Trophoblast cell (in vitro differentiated cells and primary cell): ENCODE data around the gene TOMM6.

Experiments used
- DNase-seq, 2 donors: peaks; one replicate each; pipeline ENCODE4 v3.0.0-alpha.2; 2016
- H2AFZ ChIP-seq: 2 replicates; pipeline ENCODE4 v1.6.1; 2013; ENCODE audit warnings: low read length, moderate library complexity, mild to moderate bottlenecking; ENCODE audit not compliant: insufficient read depth, poor library complexity
- H2AK5ac ChIP-seq: 2 replicates; pipeline ENCODE4 v1.6.1; 2013; ENCODE audit warnings: mild to moderate bottlenecking, low read length
- H2BK120ac ChIP-seq: 2 replicates; pipeline ENCODE4 v1.6.1; 2013; ENCODE audit warnings: low read length, mild to moderate bottlenecking, moderate library complexity; ENCODE audit not compliant: insufficient read depth, poor library complexity
- H2BK12ac ChIP-seq: 2 replicates; pipeline ENCODE4 v1.6.1; 2013; ENCODE audit warnings: mild to moderate bottlenecking, low read length, moderate library complexity
- H2BK5ac ChIP-seq: 2 replicates; pipeline ENCODE4 v1.6.1; 2013; ENCODE audit warnings: low read length, low read depth, moderate library complexity, mild to moderate bottlenecking; ENCODE audit not compliant: poor library complexity
- H3K14ac ChIP-seq: 2 replicates; pipeline ENCODE4 v1.6.1; 2013; ENCODE audit warnings: mild to moderate bottlenecking, low read length
- H3K18ac ChIP-seq: 2 replicates; pipeline ENCODE4 v1.6.1; 2013; ENCODE audit warnings: mild to moderate bottlenecking, low read length
- H3K23ac ChIP-seq: 2 replicates; pipeline ENCODE4 v1.6.1; 2013; ENCODE audit warnings: low read length
- H3K27ac ChIP-seq: 2 replicates; pipeline ENCODE4 v1.5.1; 2013; ENCODE audit warnings: low read depth, mild to moderate bottlenecking, inconsistent platforms, low read length, moderate library complexity
- H3K27me3 ChIP-seq: 2 replicates; pipeline ENCODE4 v1.6.1; 2013; ENCODE audit warnings: inconsistent platforms, mild to moderate bottlenecking, low read length, moderate library complexity; ENCODE audit not compliant: insufficient read depth
- H3K36me3 ChIP-seq, 2 experiments: 1 replicate in 1 of 2; 2 replicates in 1 of 2; pipeline ENCODE4 v1.6.1; 2013; ENCODE audit warnings: low read length in 2 of 2, mild to moderate bottlenecking in 2 of 2, moderate library complexity in 1 of 2; ENCODE audit not compliant: insufficient read depth in 2 of 2, control insufficient read depth in 1 of 2
- H3K4ac ChIP-seq: 2 replicates; pipeline ENCODE4 v1.6.1; 2013; ENCODE audit warnings: low read depth, mild to moderate bottlenecking, low read length, moderate library complexity
- H3K4me1 ChIP-seq, 2 experiments: 1 replicate in 1 of 2; 2 replicates in 1 of 2; pipeline ENCODE4 v1.6.1; 2013; ENCODE audit warnings: low read length in 2 of 2, mild to moderate bottlenecking in 2 of 2, moderate library complexity in 1 of 2; ENCODE audit not compliant: insufficient read depth in 2 of 2, control insufficient read depth in 1 of 2
- H3K4me2 ChIP-seq: 2 replicates; pipeline ENCODE4 v1.6.1; 2013; ENCODE audit warnings: inconsistent platforms, mild to moderate bottlenecking, low read length, moderate library complexity
- H3K4me3 ChIP-seq: 2 replicates; pipeline ENCODE4 v1.5.1; 2013; ENCODE audit warnings: mild to moderate bottlenecking, low read depth, low read length, inconsistent platforms
- H3K79me1 ChIP-seq: one replicate; pipeline ENCODE4 v1.6.1; 2013; ENCODE audit warnings: low read length
- H3K79me2 ChIP-seq: 2 replicates; pipeline ENCODE4 v1.6.1; 2013; ENCODE audit warnings: low read length, mild to moderate bottlenecking; ENCODE audit not compliant: control insufficient read depth, insufficient read depth, poor library complexity
- H3K9ac ChIP-seq: 2 replicates; pipeline ENCODE4 v1.6.1; 2013; ENCODE audit warnings: mild to moderate bottlenecking, low read length
- H3K9me3 ChIP-seq: 2 replicates; pipeline ENCODE4 v1.6.1; 2013; ENCODE audit warnings: low read depth, mild to moderate bottlenecking, control low read depth, inconsistent platforms, low read length; ENCODE audit not compliant: insufficient read depth
- H4K12ac ChIP-seq: 2 replicates; pipeline ENCODE4 v1.6.1; 2013; ENCODE audit warnings: low read depth, mild to moderate bottlenecking, low read length, moderate library complexity
- H4K8ac ChIP-seq: 2 replicates; pipeline ENCODE4 v1.6.1; 2013; ENCODE audit warnings: low read depth, mild to moderate bottlenecking, low read length, moderate library complexity
- H4K91ac ChIP-seq: one replicate; pipeline ENCODE4 v1.6.1; 2013; ENCODE audit warnings: low read depth, mild to moderate bottlenecking, low read length, moderate library complexity
- WGBS: extraction: QIAGEN DNeasy Blood & Tissue Kit; methylation state at CpG from one replicate; pipeline ENCODE4 v1.1.7; 2013; ENCODE audit warnings: missing lambda C conversion rate; ENCODE audit not compliant: insufficient read length, insufficient coverage; ENCODE audit errors: extremely low coverage; 5-methylcytosine and 5-hydroxymethylcytosine counted together

Gene TOMM6

GRCh38 chr6:41799559-41799911 lies 12.0 kb downstream of the TOMM6 start:
- H3K14ac ChIP-seq = no peak overlapping the region
- H3K18ac ChIP-seq = no peak overlapping the region
- no peak overlapping the region for H2AFZ ChIP-seq
- no peak overlapping the region for H3K27ac ChIP-seq
- H3K4ac ChIP-seq = no peak overlapping the region
- no peak overlapping the region for H2BK120ac ChIP-seq
- H3K79me1 ChIP-seq = no peaks in the 10 kb centered on the region
- no peak overlapping the region for H3K4me2 ChIP-seq
- H3K9me3 ChIP-seq = no peaks in the 10 kb centered on the region
- H4K8ac ChIP-seq = no peak overlapping the region
- H3K27me3 ChIP-seq = no peaks in the 10 kb centered on the region
- H3K79me2 ChIP-seq = no peaks in the 10 kb centered on the region
- DNase-seq = no peak
- no peak overlapping the region for H2AK5ac ChIP-seq
- peaks cover 2 to 9% of the 10 kb centered on the region in 2 experiments for H3K36me3 ChIP-seq
- no peak overlapping the region for H3K23ac ChIP-seq
- H2BK12ac ChIP-seq = no peak overlapping the region
- no CpG with 5 or more reads among the region's 2 CpGs for WGBS
- H4K12ac ChIP-seq = no peak overlapping the region
- no peak overlapping the region for H4K91ac ChIP-seq
- no peak overlapping the region for H3K4me3 ChIP-seq
- H3K4me1 ChIP-seq = peaks cover 0 to 2% of the 10 kb centered on the region in 2 experiments
- no peak overlapping the region for H3K9ac ChIP-seq
- H2BK5ac ChIP-seq = no peak overlapping the region

GRCh38 chr6:41801380-41801779 lies 13.9 kb downstream of the TOMM6 start:
- H3K4me2 ChIP-seq = no peak overlapping the region
- H4K12ac ChIP-seq = no peak overlapping the region
- DNase-seq = peak in 1 of 2 donors; percentile 14
- no peak overlapping the region for H3K23ac ChIP-seq
- H3K4me1 ChIP-seq = peaks cover 0 to 2% of the 10 kb centered on the region in 2 experiments
- H3K18ac ChIP-seq = no peak overlapping the region
- H4K91ac ChIP-seq = no peak overlapping the region
- no peaks in the 10 kb centered on the region for H3K79me2 ChIP-seq
- H3K9me3 ChIP-seq = peaks cover 3% of the 10 kb centered on the region
- peaks cover 4 to 15% of the 10 kb centered on the region in 2 experiments for H3K36me3 ChIP-seq
- no peak overlapping the region for H2BK12ac ChIP-seq
- H3K4ac ChIP-seq = no peak overlapping the region
- no peaks in the 10 kb centered on the region for H3K79me1 ChIP-seq
- H3K14ac ChIP-seq = no peak overlapping the region
- H3K4me3 ChIP-seq = no peak overlapping the region
- no peak overlapping the region for H2BK5ac ChIP-seq
- no CpG with 5 or more reads among the region's 2 CpGs for WGBS
- no peak overlapping the region for H2BK120ac ChIP-seq
- no peak overlapping the region for H3K9ac ChIP-seq
- H2AK5ac ChIP-seq = no peak overlapping the region
- H2AFZ ChIP-seq = no peak overlapping the region
- no peak overlapping the region for H4K8ac ChIP-seq
- H3K27ac ChIP-seq = no peak overlapping the region
- H3K27me3 ChIP-seq = no peaks in the 10 kb centered on the region

- Histone ChIP-seq H3K79me1 (no peaks in the 10 kb centered on the region), H3K4me3 (no peak overlapping the region), H3K9ac (no peak overlapping the region), H3K9me3 (peaks cover 3% of the 10 kb centered on the region), H3K79me2 (no peaks in the 10 kb centered on the region), H3K36me3 (peaks cover 8 to 15% of the 10 kb centered on the region in 2 experiments), H3K27me3 (no peaks in the 10 kb centered on the region), H2BK12ac (no peak overlapping the region), H4K91ac (no peak overlapping the region), H3K23ac (no peak overlapping the region), H3K27ac (no peak overlapping the region), H2BK5ac (no peak overlapping the region), H2AFZ (no peak overlapping the region), H3K4me2 (no peak overlapping the region), H3K18ac (no peak overlapping the region), H3K4ac (no peak overlapping the region), H3K14ac (no peak overlapping the region), H4K12ac (no peak overlapping the region), H2AK5ac (no peak overlapping the region), H4K8ac (no peak overlapping the region), H3K4me1 (no peaks in the 10 kb centered on the region), H2BK120ac (no peak overlapping the region)
- no CpG with 5 or more reads among the region's 74 CpGs for WGBS
- DNase-seq = no peak
These were observed 18.6 kb downstream of the TOMM6 start for GRCh38 chr6:41805830-41806774.

- Histone ChIP-seq H3K79me1 (peaks cover 8% of the 10 kb centered on the region), H2BK5ac (no peak overlapping the region), H2AFZ (no peak overlapping the region), H2BK12ac (no peak overlapping the region), H2AK5ac (no peak overlapping the region), H3K4me3 (no peak overlapping the region), H3K23ac (no peak overlapping the region), H3K4me1 (peaks cover 7% of the 10 kb centered on the region in 2 experiments), H3K79me2 (no peaks in the 10 kb centered on the region), H3K14ac (no peak overlapping the region), H3K4me2 (no peak overlapping the region), H3K27ac (no peak overlapping the region), H3K4ac (no peak overlapping the region), H2BK120ac (no peak overlapping the region), H3K36me3 (peaks cover 4 to 7% of the 10 kb centered on the region in 2 experiments), H4K8ac (no peak overlapping the region), H3K18ac (no peak overlapping the region), H4K91ac (no peak overlapping the region), H3K9ac (no peak overlapping the region), H4K12ac (no peak overlapping the region), H3K9me3 (no peaks in the 10 kb centered on the region), H3K27me3 (no peaks in the 10 kb centered on the region)
- no CpG with 5 or more reads among the region's 3 CpGs for WGBS
- DNase-seq = no peak
These were observed 23.6 kb downstream of the TOMM6 start for GRCh38 chr6:41811095-41811494.
